Natural killer cell (primary cell): ENCODE data around the gene DSTYK. TPM values are rescaled to one million over a fixed set of nuclear protein-coding genes. Genes with fewer than 3 reads are reported as not detected.

Experiments used
- ATAC-seq, 3 donors: fragments of 150-1000 bp in 2 of 3; fragments of 200-7000 bp in 1 of 3; cut with Tn5 transposase; 1 replicate in 1 of 3; 2 replicates in 2 of 3; pipeline ENCODE4 v1.10.0; 2021; ENCODE audit warnings: mild to moderate bottlenecking in 2 of 3, moderate library complexity in 2 of 3
- DNase-seq, 2 donors: peaks; one replicate each; pipeline versions ENCODE4 v3.0.0 to v3.0.0-alpha.2; 2013 to 2021; ENCODE audit warnings: mixed read lengths in 1 of 2
- H3K27ac ChIP-seq: one replicate; pipeline ENCODE4 v1.5.1; 2013; ENCODE audit warnings: mild to moderate bottlenecking, low read length
- H3K27me3 ChIP-seq: one replicate; pipeline ENCODE4 v1.6.1; 2013; ENCODE audit warnings: low read length; ENCODE audit not compliant: control insufficient read depth, insufficient read depth
- H3K36me3 ChIP-seq: one replicate; pipeline ENCODE4 v1.6.1; 2013; ENCODE audit warnings: low read length; ENCODE audit not compliant: control insufficient read depth, insufficient read depth
- H3K4me1 ChIP-seq: one replicate; pipeline ENCODE4 v1.6.1; 2013; ENCODE audit warnings: low read length; ENCODE audit not compliant: control insufficient read depth, insufficient read depth
- H3K4me3 ChIP-seq: one replicate; pipeline ENCODE4 v1.5.1; 2013; ENCODE audit warnings: low read length
- H3K9me3 ChIP-seq: one replicate; pipeline ENCODE4 v1.6.1; 2013; ENCODE audit warnings: low read length; ENCODE audit not compliant: control insufficient read depth, insufficient read depth
- H3K27ac Mint-ChIP-seq, 2 donors: one replicate each; pipeline ENCODE4 v1.8.0; 2022; ENCODE audit warnings: mild to moderate bottlenecking in 2 of 2, mixed read lengths in 2 of 2, moderate library complexity in 1 of 2
- H3K27me3 Mint-ChIP-seq, 2 donors: one replicate each; pipeline ENCODE4 v1.8.0; 2022; ENCODE audit warnings: low read depth in 2 of 2, mixed read lengths in 2 of 2
- H3K36me3 Mint-ChIP-seq: one replicate; pipeline ENCODE4 v1.8.0; 2022; ENCODE audit warnings: mixed read lengths
- H3K4me1 Mint-ChIP-seq, 2 donors: one replicate each; pipeline ENCODE4 v1.8.0; 2022; ENCODE audit warnings: mixed read lengths in 2 of 2
- H3K4me3 Mint-ChIP-seq: one replicate; pipeline ENCODE4 v1.8.0; 2022; ENCODE audit warnings: mild to moderate bottlenecking, moderate library complexity, mixed read lengths
- H3K9me3 Mint-ChIP-seq, 2 donors: one replicate each; pipeline ENCODE4 v1.8.0; 2022; ENCODE audit warnings: mixed read lengths in 2 of 2
- WGBS: methylation state at CpG from one replicate; pipeline ENCODE4 v1.1.7; 2013; ENCODE audit warnings: missing lambda C conversion rate; ENCODE audit not compliant: insufficient coverage; 5-methylcytosine and 5-hydroxymethylcytosine counted together
- intact Hi-C: fragments of 100-400 bp; cut with micrococcal nuclease; formaldehyde crosslinking; loops from one replicate; pipeline ENCODE4 v1.14.2; 2022
- total RNA-seq, 4 donors: library from RNA; stranded (reverse); fragments of 120-200 nt in 1 of 4; gene quantifications; one replicate each; pipeline versions ENCODE4 v1.2.3 to v1.2.4, GENCODE V29; 2013 to 2022
- TF ChIP-seq, protein P1 (sequence below): fragments of 200-600 bp; IDR thresholded peaks from one replicate; pipeline ENCODE4 v1.8.0; 2022; ENCODE audit warnings: antibody characterized with exemption

Gene DSTYK
- total RNA-seq, 3 donors from 2014 or later (not counting 1 experiment from before 2014, with no cell fraction given): 9.9 to 17.5 (median 14.9) TPM

DNA sequence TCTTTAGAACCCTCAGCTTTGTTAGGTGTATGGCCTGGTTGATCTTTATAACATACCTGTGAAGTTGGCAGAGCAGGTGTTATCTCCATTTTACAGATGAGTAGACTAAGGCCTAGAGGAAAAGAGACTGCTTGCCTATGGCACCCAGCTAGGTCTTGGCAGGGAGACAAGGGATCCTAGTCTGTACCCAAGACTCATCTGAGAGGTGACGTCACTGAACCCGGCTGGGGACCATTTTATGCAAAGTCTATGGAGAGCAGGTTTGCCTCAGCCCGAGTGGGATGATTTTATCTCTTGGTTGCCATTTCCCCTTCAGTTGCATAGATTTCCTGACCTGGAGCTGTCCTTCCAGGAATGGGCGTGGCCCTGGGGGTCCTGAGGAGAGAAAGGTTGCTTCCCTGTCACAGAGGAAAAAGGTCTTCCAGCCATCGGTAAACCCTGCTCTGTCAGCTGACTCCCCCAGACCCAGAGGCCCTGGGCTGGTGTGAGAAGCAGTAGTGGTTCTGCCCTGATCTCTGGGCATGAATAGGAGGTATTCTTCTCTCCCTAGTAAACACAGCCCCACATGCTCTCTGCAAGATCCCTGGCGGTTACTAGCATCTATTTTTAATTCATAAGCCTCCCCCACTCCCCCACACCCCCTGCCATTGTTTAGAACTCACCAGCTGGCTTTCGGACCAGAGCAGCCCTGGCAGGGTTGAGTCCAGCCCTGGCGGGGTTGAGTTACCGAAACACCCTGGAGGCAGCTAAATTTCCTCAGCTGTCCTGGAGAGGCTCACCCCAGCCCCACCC lies 35.8 kb upstream of the DSTYK start:
- H3K27ac Mint-ChIP-seq: no peak overlapping the region
- Histone ChIP-seq H3K4me3 (no peak overlapping the region), H3K36me3 (no peaks in the 10 kb centered on the region), H3K27ac (no peak overlapping the region), H3K4me1 (no peaks in the 10 kb centered on the region), H3K9me3 (no peaks in the 10 kb centered on the region), H3K27me3 (no peaks in the 10 kb centered on the region)
- H3K27me3 Mint-ChIP-seq: peaks cover 10 to 12% of the 10 kb centered on the region in 2 donors
- no peaks in the 10 kb centered on the region for H3K9me3 Mint-ChIP-seq
- no peak for DNase-seq
- 51% methylated on average over 9 of the region's 9 CpGs for WGBS
- intact Hi-C loops: loop anchor here (10.0 kb wide), 1 partner anchor 183 kb away; no protein-coding TSS in a partner anchor
- H3K36me3 Mint-ChIP-seq: no peaks in the 10 kb centered on the region
- no peak overlapping the region for H3K4me3 Mint-ChIP-seq
- no peaks in the 10 kb centered on the region for H3K4me1 Mint-ChIP-seq
- TF ChIP-seq, protein P1, sequence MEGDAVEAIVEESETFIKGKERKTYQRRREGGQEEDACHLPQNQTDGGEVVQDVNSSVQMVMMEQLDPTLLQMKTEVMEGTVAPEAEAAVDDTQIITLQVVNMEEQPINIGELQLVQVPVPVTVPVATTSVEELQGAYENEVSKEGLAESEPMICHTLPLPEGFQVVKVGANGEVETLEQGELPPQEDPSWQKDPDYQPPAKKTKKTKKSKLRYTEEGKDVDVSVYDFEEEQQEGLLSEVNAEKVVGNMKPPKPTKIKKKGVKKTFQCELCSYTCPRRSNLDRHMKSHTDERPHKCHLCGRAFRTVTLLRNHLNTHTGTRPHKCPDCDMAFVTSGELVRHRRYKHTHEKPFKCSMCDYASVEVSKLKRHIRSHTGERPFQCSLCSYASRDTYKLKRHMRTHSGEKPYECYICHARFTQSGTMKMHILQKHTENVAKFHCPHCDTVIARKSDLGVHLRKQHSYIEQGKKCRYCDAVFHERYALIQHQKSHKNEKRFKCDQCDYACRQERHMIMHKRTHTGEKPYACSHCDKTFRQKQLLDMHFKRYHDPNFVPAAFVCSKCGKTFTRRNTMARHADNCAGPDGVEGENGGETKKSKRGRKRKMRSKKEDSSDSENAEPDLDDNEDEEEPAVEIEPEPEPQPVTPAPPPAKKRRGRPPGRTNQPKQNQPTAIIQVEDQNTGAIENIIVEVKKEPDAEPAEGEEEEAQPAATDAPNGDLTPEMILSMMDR: no peak
- no peak for ATAC-seq

GRCh38 chr1:205246351-205247119 lies 35.0 kb upstream of the DSTYK start:
- Histone ChIP-seq H3K36me3 (no peaks in the 10 kb centered on the region), H3K4me1 (no peaks in the 10 kb centered on the region), H3K27ac (no peak overlapping the region), H3K4me3 (no peak overlapping the region), H3K9me3 (no peaks in the 10 kb centered on the region), H3K27me3 (no peaks in the 10 kb centered on the region)
- ATAC-seq (no peak), DNase-seq (no peak)
- TF ChIP-seq, protein P1: no peak
- Mint-ChIP-seq H3K36me3 (no peaks in the 10 kb centered on the region), H3K27ac (no peak overlapping the region), H3K4me1 (no peaks in the 10 kb centered on the region), H3K4me3 (no peak overlapping the region), H3K27me3 (peaks cover 11 to 15% of the 10 kb centered on the region in 2 donors), H3K9me3 (no peaks in the 10 kb centered on the region)
- intact Hi-C loops: loop anchor here (10.0 kb wide), 1 partner anchor 182 kb away; no protein-coding TSS in a partner anchor
- 87% methylated on average over 10 of the region's 10 CpGs for WGBS

DNA sequence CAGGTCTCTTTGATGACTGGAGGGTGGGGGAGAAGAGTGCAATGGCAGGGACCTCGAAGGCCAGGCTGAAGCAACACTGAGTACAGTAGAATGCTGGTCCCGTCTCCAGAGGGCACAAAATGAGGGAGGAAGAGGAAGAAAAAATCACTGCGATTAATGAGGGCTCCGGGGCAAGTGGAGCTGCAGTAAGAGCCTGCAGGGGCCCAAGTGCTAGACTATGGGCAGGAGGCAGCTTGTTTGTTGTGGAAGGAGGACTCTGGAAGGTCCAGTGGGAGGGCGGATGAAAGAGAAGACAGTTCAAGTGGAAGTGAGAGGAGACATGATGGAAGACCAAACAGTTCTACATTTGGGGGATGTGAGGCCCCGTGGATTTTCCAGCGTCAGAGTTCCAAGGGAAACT lies 33.6 kb upstream of the DSTYK start:
- Mint-ChIP-seq H3K27ac (no peak overlapping the region), H3K36me3 (no peaks in the 10 kb centered on the region), H3K4me1 (no peaks in the 10 kb centered on the region), H3K4me3 (no peak overlapping the region), H3K27me3 (peaks cover 8 to 15% of the 10 kb centered on the region in 2 donors), H3K9me3 (no peaks in the 10 kb centered on the region)
- TF ChIP-seq, protein P1: no peak
- DNase-seq: no peak
- H3K27ac ChIP-seq: no peak overlapping the region
- H3K27me3 ChIP-seq: no peaks in the 10 kb centered on the region
- ATAC-seq: no peak
- H3K4me3 ChIP-seq: no peak overlapping the region
- 88% methylated on average over 7 of the region's 7 CpGs for WGBS
- no peaks in the 10 kb centered on the region for H3K9me3 ChIP-seq
- H3K36me3 ChIP-seq: no peaks in the 10 kb centered on the region
- no peaks in the 10 kb centered on the region for H3K4me1 ChIP-seq
- intact Hi-C loops: loop anchor here (10.0 kb wide), 1 partner anchor 180 kb away; no protein-coding TSS in a partner anchor
